Activated naive CD4-positive, alpha-beta T cell treated with anti-CD3 and anti-CD28 coated beads, Interleukin-2, amount 50 U/mL, for 72 hours (primary cell): ENCODE data around the gene BIN1. TPM values are rescaled to one million over a fixed set of nuclear protein-coding genes. Genes with fewer than 3 reads are reported as not detected.

Experiments used
- ATAC-seq, 2 donors: fragments of 150-1000 bp; cut with Tn5 transposase; 2 replicates each; pipeline ENCODE4 v1.10.0; 2021; ENCODE audit warnings: mild to moderate bottlenecking in 2 of 2, moderate library complexity in 2 of 2
- DNase-seq, 2 donors: peaks; one replicate each; pipeline ENCODE4 v3.0.0; 2021 to 2022; ENCODE audit warnings: low spot score in 2 of 2
- H3K27ac Mint-ChIP-seq, 2 donors: one replicate each; pipeline ENCODE4 v1.8.0; 2022; ENCODE audit warnings: mild to moderate bottlenecking in 2 of 2, mixed read lengths in 2 of 2
- H3K36me3 Mint-ChIP-seq, 2 donors: one replicate each; pipeline ENCODE4 v1.8.0; 2022; ENCODE audit warnings: mixed read lengths in 2 of 2
- H3K9me3 Mint-ChIP-seq, 2 donors: one replicate each; pipeline ENCODE4 v1.8.0; 2022; ENCODE audit warnings: mixed read lengths in 2 of 2
- total RNA-seq, 2 donors: library from RNA; stranded (reverse); gene quantifications; one replicate each; pipeline ENCODE4 v1.2.3, GENCODE V29; 2022

Gene BIN1
- total RNA-seq, 2 donors from 2014 or later = 43.0 to 98.3 TPM

GRCh38 chr2:127052057-127052770, 54.7 kb downstream of the BIN1 start:
- no peak for ATAC-seq
- H3K27ac Mint-ChIP-seq = peak overlapping the region in 1 of 2 donors; percentile 75

GRCh38 chr2:127051116-127052056, 55.6 kb downstream of the BIN1 start:
- no peak for ATAC-seq
- DNase-seq = peak in 1 of 2 donors; percentile 44
- Mint-ChIP-seq H3K27ac (no peak overlapping the region), H3K36me3 (no peaks in the 10 kb centered on the region), H3K9me3 (no peaks in the 10 kb centered on the region)

More at GRCh38 chr2:127052057-127052770, 54.7 kb downstream of the BIN1 start:
- Mint-ChIP-seq H3K36me3 (no peaks in the 10 kb centered on the region), H3K9me3 (no peaks in the 10 kb centered on the region)
- DNase-seq = peak in 1 of 2 donors; percentile 43

GRCh38 chr2:127050803-127051115, 56.2 kb downstream of the BIN1 start:
- H3K9me3 Mint-ChIP-seq = no peaks in the 10 kb centered on the region
- no peaks in the 10 kb centered on the region for H3K36me3 Mint-ChIP-seq
- H3K27ac Mint-ChIP-seq = peak overlapping the region in 1 of 2 donors; percentile 37
- ATAC-seq = no peak
- peak in 1 of 2 donors; percentile 50 for DNase-seq

- Mint-ChIP-seq H3K36me3 (no peaks in the 10 kb centered on the region), H3K9me3 (no peaks in the 10 kb centered on the region), H3K27ac (peak overlapping the region in 1 of 2 donors; percentile 37)
- ATAC-seq (peak; percentile 60 to 70), DNase-seq (peak; percentile 59 to 77)
Observed at GRCh38 chr2:127049927-127050802, 56.8 kb downstream of the BIN1 start.

- no peaks in the 10 kb centered on the region for H3K9me3 Mint-ChIP-seq
- H3K27ac Mint-ChIP-seq = peak overlapping the region; percentile 60
Observed at GRCh38 chr2:127048969-127049897, 57.7 kb downstream of the BIN1 start.

GRCh38 chr2:127048618-127048935, 58.4 kb downstream of the BIN1 start:
- DNase-seq (no peak), ATAC-seq (no peak)
- Mint-ChIP-seq H3K36me3 (no peaks in the 10 kb centered on the region), H3K27ac (no peak overlapping the region), H3K9me3 (no peaks in the 10 kb centered on the region)

More at GRCh38 chr2:127048969-127049897, 57.7 kb downstream of the BIN1 start:
- peak in 1 of 2 donors; percentile 53 for DNase-seq
- ATAC-seq = no peak
- H3K36me3 Mint-ChIP-seq = no peaks in the 10 kb centered on the region

- Mint-ChIP-seq H3K27ac (peak overlapping the region in 1 of 2 donors; percentile 27), H3K36me3 (no peaks in the 10 kb centered on the region), H3K9me3 (no peaks in the 10 kb centered on the region)
- no peak for ATAC-seq
- no peak for DNase-seq
Observed at GRCh38 chr2:127047716-127048617, 59.0 kb downstream of the BIN1 start.

- Mint-ChIP-seq H3K27ac (no peak overlapping the region), H3K36me3 (no peaks in the 10 kb centered on the region), H3K9me3 (no peaks in the 10 kb centered on the region)
- ATAC-seq = no peak
- no peak for DNase-seq
Observed at GRCh38 chr2:127047054-127047453, 59.9 kb downstream of the BIN1 start.

- Mint-ChIP-seq H3K27ac (peak overlapping the region in 1 of 2 donors; percentile 34), H3K36me3 (no peaks in the 10 kb centered on the region), H3K9me3 (no peaks in the 10 kb centered on the region)
- no peak for DNase-seq
- ATAC-seq = no peak
Observed at GRCh38 chr2:127046579-127046978, 60.4 kb downstream of the BIN1 start.

- ATAC-seq (no peak), DNase-seq (no peak)
- peak overlapping the region in 1 of 2 donors; percentile 39 for H3K27ac Mint-ChIP-seq
- H3K36me3 Mint-ChIP-seq = no peaks in the 10 kb centered on the region
- H3K9me3 Mint-ChIP-seq = no peaks in the 10 kb centered on the region
Observed at GRCh38 chr2:127045792-127046501, 61.0 kb downstream of the BIN1 start.

- ATAC-seq = no peak
- no peak for DNase-seq
- Mint-ChIP-seq H3K9me3 (no peaks in the 10 kb centered on the region), H3K36me3 (no peaks in the 10 kb centered on the region), H3K27ac (no peak overlapping the region)
Observed at GRCh38 chr2:127044977-127045661, 61.8 kb downstream of the BIN1 start.

GRCh38 chr2:127044165-127044718, 62.7 kb downstream of the BIN1 start:
- DNase-seq (no peak), ATAC-seq (no peak)
- no peak overlapping the region for H3K27ac Mint-ChIP-seq

GRCh38 chr2:127043367-127044164, 63.4 kb downstream of the BIN1 start:
- Mint-ChIP-seq H3K36me3 (no peaks in the 10 kb centered on the region), H3K9me3 (no peaks in the 10 kb centered on the region), H3K27ac (peak overlapping the region in 1 of 2 donors; percentile 46)
- DNase-seq = no peak
- no peak for ATAC-seq

More at GRCh38 chr2:127044165-127044718, 62.7 kb downstream of the BIN1 start:
- no peaks in the 10 kb centered on the region for H3K9me3 Mint-ChIP-seq
- no peaks in the 10 kb centered on the region for H3K36me3 Mint-ChIP-seq
